ENCODE measurements around the gene GRPEL1. TPM values are rescaled to one million over a fixed set of nuclear protein-coding genes. Genes with fewer than 3 reads are reported as not detected.

GRPEL1 gene
- total RNA-seq, 1 experiment from 2014 or later, result 74.5 TPM

DNA sequence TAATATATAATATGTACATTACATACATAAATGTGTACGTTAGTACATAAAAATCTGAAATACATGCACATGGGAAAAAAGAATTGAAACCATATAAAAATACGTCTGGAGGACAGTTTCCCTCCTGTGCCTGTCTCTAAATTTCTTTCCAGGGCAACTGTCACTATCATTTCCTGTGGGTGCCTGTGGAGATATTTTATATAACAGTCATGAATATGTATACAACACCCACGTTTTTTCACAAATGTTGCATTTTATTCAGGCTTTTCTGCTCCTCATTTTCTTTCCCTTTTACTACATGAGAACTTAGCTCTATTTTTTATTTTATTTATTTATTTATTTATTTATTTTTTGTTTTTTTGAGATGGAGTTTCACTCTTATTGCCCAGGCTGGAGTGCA lies 24.2 kb upstream of the GRPEL1 start:
- no peaks in the 10 kb centered on the region for H3K27me3 ChIP-seq (ENCODE audit: low read length)
- POLR2A ChIA-PET (ENCODE audit: unreplicated experiment), result no interaction called here
- H2AFZ ChIP-seq (ENCODE audit: low read length), result no peak overlapping the region
- intact Hi-C loops (cut with micrococcal nuclease), result no loop called here
- H3K27ac ChIP-seq (ENCODE audit: low read length), result no peak overlapping the region
- no peaks in the 10 kb centered on the region for H3K9me2 ChIP-seq (replicated peaks; ENCODE audit: low read length)
- H3K4me3 ChIP-seq (ENCODE audit: low read length), result no peak overlapping the region
- CTCF ChIA-PET, result no interaction called here
- H3F3A ChIP-seq (ENCODE audit: low read length, unreplicated experiment), result no peaks in the 10 kb centered on the region
- no TSS peak for BruUV-seq (replicated peaks)
- TF ChIP-seq, protein P1, sequence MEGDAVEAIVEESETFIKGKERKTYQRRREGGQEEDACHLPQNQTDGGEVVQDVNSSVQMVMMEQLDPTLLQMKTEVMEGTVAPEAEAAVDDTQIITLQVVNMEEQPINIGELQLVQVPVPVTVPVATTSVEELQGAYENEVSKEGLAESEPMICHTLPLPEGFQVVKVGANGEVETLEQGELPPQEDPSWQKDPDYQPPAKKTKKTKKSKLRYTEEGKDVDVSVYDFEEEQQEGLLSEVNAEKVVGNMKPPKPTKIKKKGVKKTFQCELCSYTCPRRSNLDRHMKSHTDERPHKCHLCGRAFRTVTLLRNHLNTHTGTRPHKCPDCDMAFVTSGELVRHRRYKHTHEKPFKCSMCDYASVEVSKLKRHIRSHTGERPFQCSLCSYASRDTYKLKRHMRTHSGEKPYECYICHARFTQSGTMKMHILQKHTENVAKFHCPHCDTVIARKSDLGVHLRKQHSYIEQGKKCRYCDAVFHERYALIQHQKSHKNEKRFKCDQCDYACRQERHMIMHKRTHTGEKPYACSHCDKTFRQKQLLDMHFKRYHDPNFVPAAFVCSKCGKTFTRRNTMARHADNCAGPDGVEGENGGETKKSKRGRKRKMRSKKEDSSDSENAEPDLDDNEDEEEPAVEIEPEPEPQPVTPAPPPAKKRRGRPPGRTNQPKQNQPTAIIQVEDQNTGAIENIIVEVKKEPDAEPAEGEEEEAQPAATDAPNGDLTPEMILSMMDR (conservative IDR thresholded peaks at IDR 0.05; ENCODE audit: low read depth, low read length), result no peak
- TF ChIP-seq EZH2 (IDR thresholded peaks at IDR 0.05; ENCODE audit: low read length, unreplicated experiment), result no peak
- TF ChIP-seq EZH2phosphoT487 (IDR thresholded peaks at IDR 0.05; ENCODE audit: borderline replicate concordance, low read length), result no peak
- no peaks in the 10 kb centered on the region for H3K4me1 ChIP-seq (ENCODE audit: insufficient read depth, low read length)
- H3K9ac ChIP-seq (ENCODE audit: low read length), result no peak overlapping the region
- no peaks in the 10 kb centered on the region for H3K9me3 ChIP-seq (ENCODE audit: low read length)
- no peak for DNase-seq
- no peak for ATAC-seq
- H3K79me2 ChIP-seq (ENCODE audit: low read length), result no peaks in the 10 kb centered on the region
- H3K36me3 ChIP-seq (ENCODE audit: low read depth, low read length), result no peaks in the 10 kb centered on the region
- H4K20me1 ChIP-seq (ENCODE audit: low read length), result no peaks in the 10 kb centered on the region
- no peak overlapping the region for H3K4me2 ChIP-seq (ENCODE audit: low read length)

DNA sequence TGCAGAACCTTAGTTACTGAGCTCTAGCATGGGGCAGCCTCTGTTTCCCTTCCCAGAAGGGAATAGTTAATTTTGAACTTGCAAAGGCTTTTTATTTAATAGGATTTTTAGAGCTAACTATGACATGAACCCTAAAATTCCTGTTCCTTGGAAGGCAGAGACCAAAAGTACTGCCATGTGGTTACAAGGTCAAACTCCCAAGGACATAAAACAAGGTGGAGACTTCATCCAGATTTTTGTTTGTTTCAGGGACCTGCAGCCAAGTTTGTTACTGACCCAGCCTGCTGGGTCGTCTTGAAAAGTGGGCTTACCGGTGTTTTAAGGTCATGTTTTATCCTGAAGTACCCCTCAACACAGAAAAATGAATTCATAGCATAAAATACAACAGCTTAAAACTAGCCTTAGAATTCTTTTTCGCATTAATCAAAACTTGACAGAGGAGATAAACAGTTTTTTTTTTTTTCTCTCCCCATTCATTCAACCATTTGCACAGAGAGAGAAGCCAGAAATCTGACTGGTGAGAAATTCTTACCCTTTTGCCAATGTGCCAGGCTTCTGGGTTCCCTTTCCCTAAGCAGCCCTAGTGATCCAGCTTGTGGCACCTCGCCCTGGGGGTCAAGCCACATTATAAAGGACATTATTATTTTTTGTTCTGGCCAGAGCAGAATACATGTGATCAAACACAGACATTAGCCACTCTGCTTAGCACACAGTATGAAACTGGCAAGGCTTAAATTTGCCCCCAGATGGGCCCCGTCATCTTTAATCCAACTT lies 21.5 kb upstream of the GRPEL1 start:
- H4K20me1 ChIP-seq (ENCODE audit: low read length), result no peaks in the 10 kb centered on the region
- intact Hi-C loops (cut with micrococcal nuclease), result no loop called here
- no peaks in the 10 kb centered on the region for H3F3A ChIP-seq (ENCODE audit: low read length, unreplicated experiment)
- no TSS peak for BruUV-seq (replicated peaks)
- CTCF ChIA-PET, result no interaction called here
- H3K4me3 ChIP-seq (ENCODE audit: low read length), result no peak overlapping the region
- no peak overlapping the region for H2AFZ ChIP-seq (ENCODE audit: low read length)
- DNase-seq (no peak), ATAC-seq (no peak)
- H3K9me3 ChIP-seq (ENCODE audit: low read length), result no peaks in the 10 kb centered on the region
- no peaks in the 10 kb centered on the region for H3K36me3 ChIP-seq (ENCODE audit: low read depth, low read length)
- no peak overlapping the region for H3K27ac ChIP-seq (ENCODE audit: low read length)
- no peaks in the 10 kb centered on the region for H3K27me3 ChIP-seq (ENCODE audit: low read length)
- POLR2A ChIA-PET (ENCODE audit: unreplicated experiment), result no interaction called here
- TF ChIP-seq EZH2 (IDR thresholded peaks at IDR 0.05; ENCODE audit: low read length, unreplicated experiment) (no peak), EZH2phosphoT487 (IDR thresholded peaks at IDR 0.05; ENCODE audit: borderline replicate concordance, low read length) (no peak)
- TF ChIP-seq, protein P1 (conservative IDR thresholded peaks at IDR 0.05; ENCODE audit: low read depth, low read length), result no peak
- H3K4me1 ChIP-seq (ENCODE audit: insufficient read depth, low read length), result no peaks in the 10 kb centered on the region
- no peaks in the 10 kb centered on the region for H3K79me2 ChIP-seq (ENCODE audit: low read length)
- no peak overlapping the region for H3K9ac ChIP-seq (ENCODE audit: low read length)
- H3K9me2 ChIP-seq (replicated peaks; ENCODE audit: low read length), result no peaks in the 10 kb centered on the region
- no peak overlapping the region for H3K4me2 ChIP-seq (ENCODE audit: low read length)

DNA sequence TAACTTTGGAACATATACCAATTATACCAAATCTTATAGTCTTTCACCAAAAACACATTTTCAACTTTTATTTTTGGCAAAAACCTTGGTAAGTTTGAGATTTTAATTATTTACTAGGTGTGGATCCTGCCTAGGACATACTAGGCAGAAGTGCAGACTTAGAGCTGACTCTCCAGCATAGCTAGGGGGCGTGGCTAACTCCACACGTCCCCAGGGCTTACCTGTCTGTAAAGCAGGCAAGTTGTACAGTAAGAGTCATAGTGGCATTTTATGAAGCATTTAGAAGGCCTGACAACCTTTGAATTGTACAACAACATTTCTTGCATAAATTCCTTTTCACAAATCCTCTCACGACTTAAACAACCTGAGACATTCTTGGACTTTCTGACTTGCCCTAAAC lies 19.2 kb upstream of the GRPEL1 start:
- intact Hi-C loops (cut with micrococcal nuclease), result no loop called here
- CTCF ChIA-PET, result no interaction called here
- peak; percentile 13 for DNase-seq

More for the DNA sequence above, 19.2 kb upstream of the GRPEL1 start:
- no peak overlapping the region for H3K4me3 ChIP-seq (ENCODE audit: low read length)
- ATAC-seq, result no peak
- TF ChIP-seq, protein P1 (conservative IDR thresholded peaks at IDR 0.05; ENCODE audit: low read depth, low read length), result no peak
- TF ChIP-seq EZH2phosphoT487 (IDR thresholded peaks at IDR 0.05; ENCODE audit: borderline replicate concordance, low read length) (no peak), EZH2 (IDR thresholded peaks at IDR 0.05; ENCODE audit: low read length, unreplicated experiment) (no peak)
- POLR2A ChIA-PET (ENCODE audit: unreplicated experiment), result no interaction called here
- no peaks in the 10 kb centered on the region for H3K36me3 ChIP-seq (ENCODE audit: low read depth, low read length)
- no peaks in the 10 kb centered on the region for H3K9me2 ChIP-seq (replicated peaks; ENCODE audit: low read length)
- H3K9me3 ChIP-seq (ENCODE audit: low read length), result no peaks in the 10 kb centered on the region
- H2AFZ ChIP-seq (ENCODE audit: low read length), result no peak overlapping the region
- no TSS peak for BruUV-seq (replicated peaks)
- H3K4me1 ChIP-seq (ENCODE audit: insufficient read depth, low read length), result no peaks in the 10 kb centered on the region
- H4K20me1 ChIP-seq (ENCODE audit: low read length), result no peaks in the 10 kb centered on the region
- H3K79me2 ChIP-seq (ENCODE audit: low read length), result no peaks in the 10 kb centered on the region
- H3F3A ChIP-seq (ENCODE audit: low read length, unreplicated experiment), result no peaks in the 10 kb centered on the region
- H3K4me2 ChIP-seq (ENCODE audit: low read length), result no peak overlapping the region
- no peaks in the 10 kb centered on the region for H3K27me3 ChIP-seq (ENCODE audit: low read length)
- no peak overlapping the region for H3K9ac ChIP-seq (ENCODE audit: low read length)
- H3K27ac ChIP-seq (ENCODE audit: low read length), result no peak overlapping the region
